ENCODE results near the gene LYRM2.

- TF ChIP-seq CTCF (IDR thresholded peaks at IDR 0.05) = no peak
- no peak for TF ChIP-seq POLR2A (IDR thresholded peaks at IDR 0.05)
These were observed 98.8 kb downstream of the LYRM2 start for GRCh38 chr6:89539779-89540178.

All from body of pancreas (tissue), 4 donors.